ENCODE results near the gene PARK7.

GRCh38 chr1:8004113-8004802, 42.7 kb downstream of the PARK7 start:
- TF ChIP-seq POLR2A (IDR thresholded peaks at IDR 0.05) = no peak
- no peak for TF ChIP-seq CTCF (IDR thresholded peaks at IDR 0.05)
